Testis (tissue), 3 donors: ENCODE measurements around the gene PHRF1. TPM values are rescaled to one million over a fixed set of nuclear protein-coding genes. Genes with fewer than 3 reads are reported as not detected.

Experiments used
- DNase-seq: peaks from one replicate; pipeline ENCODE4 v3.0.0-alpha.2; 2019
- H3K27ac ChIP-seq, 2 donors: fragments of 200-600 bp; sonication (generic); one replicate each; pipeline ENCODE4 v1.5.1; 2019
- H3K27me3 ChIP-seq: fragments of 200-600 bp; sonication (generic); one replicate; pipeline ENCODE4 v1.5.1; 2019
- H3K36me3 ChIP-seq: fragments of 200-600 bp; sonication (generic); one replicate; pipeline ENCODE4 v1.5.1; 2017; ENCODE audit warnings: low read depth; ENCODE audit errors: missing control alignments
- H3K4me1 ChIP-seq: fragments of 200-600 bp; sonication (generic); one replicate; pipeline ENCODE4 v1.5.1; 2019
- H3K4me3 ChIP-seq, 2 donors: fragments of 200-600 bp; sonication (generic); one replicate each; pipeline ENCODE4 v1.5.1; 2017 to 2019
- H3K9me3 ChIP-seq: fragments of 200-600 bp; sonication (generic); one replicate; pipeline ENCODE4 v1.5.1; 2017
- CTCF ChIP-seq, 3 experiments: fragments of 450-650 bp in 2 of 3; fragments of 200-600 bp in 1 of 3; sonication (generic) in 1 of 3; IDR thresholded peaks; one replicate each; pipeline ENCODE4 v1.5.1; 2016 to 2019; ENCODE audit warnings: antibody characterized with exemption in 3 of 3, mild to moderate bottlenecking in 2 of 3, moderate library complexity in 1 of 3
- POLR2A ChIP-seq: fragments of 450-650 bp; IDR thresholded peaks from one replicate; pipeline ENCODE4 v1.6.1; 2017; ENCODE audit warnings: antibody characterized with exemption, mild to moderate bottlenecking, moderate library complexity
- WGBS, 2 donors: methylation state at CpG; one replicate each; pipeline ENCODE4 v1.1.5; 2018; 5-methylcytosine and 5-hydroxymethylcytosine counted together
- intact Hi-C: fragments of 100-400 bp; cut with DNase I; formaldehyde crosslinking; loops from one replicate; pipeline ENCODE4 v1.15.1; 2023; ENCODE audit warnings: low total_unique reads
- polyA plus RNA-seq: library from polyadenylated mRNA; stranded (reverse); fragments of 350-450 nt; fragmentation: Illumina TruSeq; extraction: RNeasy Lipid Tissue Mini Kit (QIAGEN cat#74804); gene quantifications from one replicate; pipeline ENCODE4 v1.2.3, GENCODE V29; 2014; ENCODE audit warnings: low read depth, low replicate concordance; ENCODE audit not compliant: insufficient read depth
- total RNA-seq, 2 donors: library from RNA; depleted of rRNA; stranded (reverse); fragments of >200 nt; gene quantifications; one replicate each; pipeline ENCODE4 v1.2.3, GENCODE V29; 2016

PHRF1 gene
- total and polyA plus RNA-seq, 3 donors from 2014 or later, result 30.2 to 74.4 (median 62.9) TPM

GRCh38 chr11:575313-575995 lies 816 bp upstream of the PHRF1 start:
- Histone ChIP-seq H3K36me3 (no peaks in the 10 kb centered on the region), H3K27me3 (no peaks in the 10 kb centered on the region), H3K4me3 (peak overlapping the region; percentile 72 to 83), H3K4me1 (peaks cover 51% of the 10 kb centered on the region), H3K9me3 (no peaks in the 10 kb centered on the region), H3K27ac (peak overlapping the region; percentile 75 to 82)
- no peak for DNase-seq
- 0 to 2% methylated on average over 10 to 18 of the region's 81 CpGs for WGBS, 2 donors
- intact Hi-C loops, result no loop called here
- TF ChIP-seq CTCF (IDR thresholded peaks at IDR 0.05) (no peak), POLR2A (no peak)

- TF ChIP-seq POLR2A (no peak), CTCF (IDR thresholded peaks at IDR 0.05) (no peak)
- intact Hi-C loops, result no loop called here
- H3K27ac ChIP-seq, result peak overlapping the region in 1 of 2 donors; percentile 92
- peak overlapping the region; percentile 80 to 86 for H3K4me3 ChIP-seq
- no peaks in the 10 kb centered on the region for H3K9me3 ChIP-seq
- H3K27me3 ChIP-seq, result no peaks in the 10 kb centered on the region
- WGBS, 2 donors, result 2 to 4% methylated on average over 19 to 36 of the region's 48 CpGs
- no peak for DNase-seq
- no peaks in the 10 kb centered on the region for H3K36me3 ChIP-seq
- peaks cover 51% of the 10 kb centered on the region for H3K4me1 ChIP-seq
Observed at GRCh38 chr11:576811-577610, 741 bp downstream of the PHRF1 start.

- Histone ChIP-seq H3K36me3 (no peaks in the 10 kb centered on the region), H3K4me3 (peak overlapping the region; percentile 80 to 86), H3K4me1 (peaks cover 51% of the 10 kb centered on the region), H3K27me3 (no peaks in the 10 kb centered on the region), H3K27ac (no peak overlapping the region), H3K9me3 (no peaks in the 10 kb centered on the region)
- no peak for DNase-seq
- 29 to 34% methylated on average over 6 of the region's 6 CpGs for WGBS, 2 donors
- TF ChIP-seq CTCF (IDR thresholded peaks at IDR 0.05) (no peak), POLR2A (no peak)
- intact Hi-C loops, result no loop called here
Observed at GRCh38 chr11:577611-577894, 1.3 kb downstream of the PHRF1 start.

GRCh38 chr11:578276-579035 lies 2.2 kb downstream of the PHRF1 start:
- Histone ChIP-seq H3K36me3 (no peaks in the 10 kb centered on the region), H3K9me3 (no peaks in the 10 kb centered on the region), H3K4me1 (peaks cover 44% of the 10 kb centered on the region), H3K27ac (peak overlapping the region in 1 of 2 donors; percentile 1), H3K27me3 (no peaks in the 10 kb centered on the region), H3K4me3 (no peak overlapping the region)
- 63 to 77% methylated on average over 17 to 21 of the region's 21 CpGs for WGBS, 2 donors
- no peak for DNase-seq
- intact Hi-C loops, result no loop called here
- TF ChIP-seq POLR2A (no peak), CTCF (IDR thresholded peaks at IDR 0.05) (no peak)
